Loucy (cell line): Measurements from ENCODE around the gene UNKL.

ENCODE experiments used
- CTCF ChIP-seq: fragments of 200-600 bp; sonication (generic); conservative IDR thresholded peaks from 2 replicates; pipeline ENCODE4 v1.5.1; 2014; ENCODE audit warnings: mild to moderate bottlenecking, antibody characterized with exemption, low read length
- EZH2phosphoT487 ChIP-seq: fragments of 200-600 bp; IDR thresholded peaks from 2 replicates; pipeline ENCODE4 v1.6.1; 2018; ENCODE audit warnings: antibody characterized with exemption, mild to moderate bottlenecking, moderate library complexity, borderline replicate concordance

- no peak for TF ChIP-seq CTCF
- no peak for TF ChIP-seq EZH2phosphoT487
These were observed 42.4 kb upstream of the UNKL start for GRCh38 chr16:1456951-1457350.
